Posterior cingulate gyrus (tissue), 11 donors: ENCODE measurements around the gene PRSS53.
A peak's percentile ranks its signal among the peaks of the same experiment; 100 is the strongest.

ENCODE experiments used
- DNase-seq, 10 donors: peaks; one replicate each; pipeline versions ENCODE4 v3.0.0 to v3.0.0-alpha.2; 2020 to 2021; ENCODE audit warnings: mixed read lengths in 3 of 10
- intact Hi-C: fragments of 100-400 bp; cut with DNase I; formaldehyde crosslinking; loops from one replicate; pipeline ENCODE4 v1.15.1; 2023

PRSS53 gene

DNA sequence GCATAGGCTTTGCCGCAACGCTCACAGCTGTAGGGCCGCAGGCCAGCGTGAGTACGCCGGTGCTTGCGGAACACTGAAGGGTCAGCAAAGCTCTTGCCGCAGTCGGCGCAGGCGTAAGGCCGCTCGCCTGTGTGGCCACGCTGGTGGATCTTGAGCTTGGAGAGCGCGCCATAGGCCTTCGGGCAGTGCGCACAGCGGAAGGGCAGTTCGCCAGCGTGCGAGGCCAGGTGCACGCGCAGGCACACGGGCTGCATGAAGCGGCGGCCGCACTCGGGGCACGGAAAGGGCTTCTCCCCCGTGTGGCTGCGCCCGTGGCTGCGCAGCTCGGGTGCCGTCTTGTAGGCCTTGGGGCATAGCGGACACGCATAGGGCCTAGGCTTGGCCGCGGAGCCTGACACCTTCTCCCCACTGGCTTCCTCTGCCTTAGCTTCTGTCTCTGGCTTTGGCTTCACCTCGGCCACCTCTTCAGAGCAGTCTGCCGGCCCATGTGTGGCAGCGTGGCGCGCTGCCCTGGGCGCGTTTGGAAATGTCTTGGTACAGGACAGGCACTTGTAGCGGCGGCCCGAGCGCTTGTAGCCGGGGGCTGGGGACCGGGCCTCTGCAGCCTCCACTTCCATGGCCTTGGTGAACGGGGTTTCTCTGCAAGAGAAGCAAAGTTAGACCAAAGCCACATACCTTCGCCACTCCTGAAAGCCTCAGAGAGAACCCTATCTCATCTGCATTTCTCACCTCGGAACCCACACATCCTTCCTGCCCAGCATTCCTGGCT, 24.7 kb downstream of the PRSS53 start:
- intact Hi-C loops = no loop called here
- peak in 2 of 10 donors; percentile 48 to 85 for DNase-seq

DNA sequence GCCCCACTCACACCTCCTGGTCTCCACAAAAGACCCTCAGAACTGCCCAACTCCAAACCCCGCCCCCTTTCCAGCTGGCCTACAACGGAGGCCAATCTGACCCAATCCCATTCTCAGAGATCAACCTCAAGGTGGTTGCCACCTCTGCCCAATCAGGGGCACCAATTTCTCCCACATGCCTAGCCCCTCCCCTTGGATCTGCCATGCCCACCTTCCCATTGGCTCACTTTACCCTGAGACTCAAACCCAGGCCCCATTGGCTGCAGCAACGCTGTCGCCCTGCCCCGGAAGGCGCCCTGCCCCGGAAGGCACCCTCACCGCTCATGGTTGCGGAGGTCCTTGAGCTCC, 25.3 kb downstream of the PRSS53 start:
- peak in 1 of 10 donors; percentile 60 for DNase-seq
- intact Hi-C loops = no loop called here

DNA sequence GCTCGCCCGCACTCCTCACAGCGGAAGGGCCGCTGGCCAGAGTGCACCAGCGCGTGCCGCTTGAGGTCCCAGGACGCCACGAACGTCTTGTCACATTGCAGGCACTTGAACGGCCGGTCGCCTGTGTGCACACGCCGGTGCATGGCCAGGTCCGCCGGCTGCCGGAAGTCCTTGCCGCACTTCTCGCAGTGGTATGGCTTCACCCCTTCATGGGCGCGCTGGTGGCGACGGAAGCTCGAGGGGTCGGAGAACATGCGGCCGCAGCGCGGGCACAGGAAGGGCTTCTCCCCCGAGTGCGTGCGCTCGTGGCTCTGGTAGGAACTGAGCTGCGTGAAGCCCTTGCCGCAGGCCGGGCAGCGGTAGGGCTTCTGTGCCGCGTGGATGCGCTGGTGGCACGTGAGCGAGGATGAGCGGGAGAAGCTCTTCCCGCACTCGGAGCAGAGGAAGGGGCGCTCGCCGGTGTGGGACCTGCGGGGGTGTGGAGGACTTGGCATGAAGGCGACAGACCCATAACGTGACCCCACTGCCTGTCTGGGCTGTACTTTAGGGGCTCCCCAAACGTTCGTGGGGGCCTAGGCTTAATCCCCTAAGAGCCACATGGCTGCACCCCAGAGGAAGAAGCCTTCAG, 26.8 kb downstream of the PRSS53 start:
- intact Hi-C loops = no loop called here
- peak in 1 of 10 donors; percentile 66 for DNase-seq

DNA sequence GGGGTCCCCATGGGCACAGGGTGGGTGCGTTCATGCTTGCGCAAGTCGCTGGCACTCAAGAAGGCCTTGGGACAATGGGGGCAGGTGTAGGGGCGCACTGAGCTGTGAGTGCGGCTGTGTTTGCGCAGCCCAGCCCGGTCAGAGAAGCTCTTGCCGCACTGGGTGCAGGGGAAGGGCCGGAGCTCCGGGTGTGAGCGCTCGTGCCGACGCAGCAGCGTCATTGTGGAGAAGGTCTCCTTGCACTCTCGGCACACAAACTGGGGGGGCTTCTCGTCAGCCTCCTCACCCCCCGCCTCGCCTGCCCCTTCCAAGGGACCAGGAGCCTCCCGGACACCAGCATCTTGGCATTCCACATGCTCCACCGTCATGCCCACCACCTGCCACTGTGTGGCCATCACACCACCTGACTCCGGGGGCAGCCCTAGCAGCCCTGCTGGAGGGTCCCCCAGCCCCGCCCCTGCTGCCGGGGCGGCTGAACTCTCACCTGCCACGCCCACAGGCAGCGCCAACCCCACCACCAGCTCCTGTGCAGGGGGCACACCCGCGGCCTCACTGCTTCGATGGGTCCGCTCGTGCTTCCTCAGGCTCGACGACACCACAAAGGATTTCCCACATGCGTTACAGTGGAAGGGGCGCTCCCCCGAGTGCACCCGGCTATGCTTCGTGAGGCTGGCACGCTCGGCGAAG, 27.5 kb downstream of the PRSS53 start:
- intact Hi-C loops = no loop called here
- DNase-seq = peak in 2 of 10 donors; percentile 57

DNA sequence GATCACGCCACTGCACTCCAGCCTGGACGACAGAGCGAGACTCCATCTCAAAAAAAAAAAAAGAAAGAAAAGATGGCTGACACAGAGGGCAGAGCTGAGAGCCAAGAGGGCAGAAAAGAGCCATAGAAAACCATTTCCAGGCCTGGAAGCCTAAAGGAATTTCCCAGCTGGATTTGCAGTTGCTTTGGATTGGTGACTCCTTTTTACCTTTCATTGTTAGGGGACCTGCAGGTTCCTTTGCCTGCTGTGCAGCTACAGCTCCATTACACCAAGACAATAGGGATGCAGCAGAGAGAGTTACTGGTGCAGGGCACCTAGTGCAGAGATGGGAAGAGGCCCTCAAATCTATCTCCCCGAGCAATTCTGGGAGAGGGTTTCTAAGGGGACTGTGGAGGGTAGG, 33.1 kb downstream of the PRSS53 start:
- intact Hi-C loops = no loop called here
- DNase-seq = no peak

DNA sequence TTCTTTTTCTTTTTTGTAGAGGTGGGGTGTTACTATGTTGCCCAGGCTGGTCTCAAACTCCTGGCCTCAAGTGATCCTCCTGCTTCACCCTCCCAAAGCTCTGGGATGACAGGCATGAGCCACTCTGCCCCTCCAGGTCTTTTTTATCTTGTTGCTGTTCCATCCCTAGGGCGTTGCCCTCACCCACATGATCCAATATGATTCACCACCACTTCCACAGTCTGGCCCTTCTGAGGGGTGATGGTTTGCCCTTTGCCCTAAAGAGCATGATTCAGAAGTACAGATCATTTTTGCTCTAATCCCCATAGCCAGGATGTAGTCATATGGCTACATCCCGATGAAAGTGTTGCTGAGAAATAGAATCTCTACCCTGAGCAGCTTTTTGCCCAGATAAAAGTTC, 36.6 kb downstream of the PRSS53 start:
- intact Hi-C loops = no loop called here
- DNase-seq = peak in 1 of 10 donors; percentile 5

DNA sequence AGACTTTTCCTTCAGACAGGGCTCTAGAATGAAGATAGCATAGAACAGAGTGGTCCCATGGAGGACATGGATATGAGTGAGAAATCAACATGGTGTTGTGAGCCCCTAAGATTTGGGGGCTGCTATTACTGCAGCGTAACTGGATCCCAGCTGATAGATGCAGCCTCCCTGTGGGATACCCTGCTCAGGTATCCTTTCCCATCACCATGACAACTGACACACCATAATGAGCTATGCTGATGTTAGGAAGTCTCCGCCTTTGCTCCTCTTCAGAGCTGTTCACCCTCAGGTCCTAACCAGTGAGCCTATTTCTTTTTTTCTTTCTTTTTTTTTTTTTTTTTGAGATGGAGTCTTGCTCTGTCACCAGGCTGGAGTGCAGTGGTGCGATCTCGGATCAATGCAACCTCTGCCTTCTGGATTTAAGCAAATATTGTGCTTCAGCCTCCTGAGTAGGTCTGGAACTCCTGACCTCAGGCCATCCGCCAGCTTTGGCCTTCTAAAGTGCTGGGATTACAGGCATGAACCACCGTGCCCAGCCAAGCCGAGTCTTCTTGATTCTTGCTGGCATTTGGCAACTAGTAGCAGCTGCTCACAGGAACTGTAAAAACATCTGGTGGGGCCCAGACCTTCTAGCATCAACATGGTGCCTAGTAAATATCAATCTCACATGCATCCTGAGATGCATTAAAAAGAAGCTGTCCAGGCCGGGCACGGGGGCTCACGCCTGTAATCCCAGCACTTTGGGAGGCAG, 38.3 kb downstream of the PRSS53 start:
- intact Hi-C loops = no loop called here

DNA sequence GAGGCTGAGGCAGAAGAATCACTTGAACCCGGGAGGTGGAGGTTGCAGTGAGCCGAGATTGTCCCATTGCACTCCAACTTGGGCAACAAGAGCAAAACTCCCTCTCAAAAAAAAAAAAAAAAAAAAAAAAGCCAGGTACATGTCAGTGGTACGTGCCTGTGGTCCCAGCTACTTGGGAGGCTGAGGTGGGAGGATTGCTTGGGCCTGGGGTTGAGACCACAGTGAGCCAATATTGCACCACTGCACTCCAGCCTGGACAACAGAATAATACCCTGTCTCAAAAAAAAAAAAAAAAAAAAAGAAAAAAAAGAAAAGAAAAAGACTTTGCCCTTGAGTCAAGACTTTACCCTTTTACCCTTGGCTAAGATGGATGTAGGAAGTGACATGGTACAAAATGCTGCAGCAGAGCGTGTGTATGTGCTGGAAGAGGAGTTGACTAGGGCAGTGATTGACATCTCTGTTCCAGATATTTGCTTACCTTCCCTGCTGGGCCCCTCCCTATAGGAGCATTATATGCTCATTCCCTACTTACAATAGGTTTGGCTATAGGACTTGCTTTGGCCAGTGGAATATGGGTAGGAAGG, 44.8 kb downstream of the PRSS53 start:
- DNase-seq = no peak
- intact Hi-C loops = no loop called here

More for the DNA sequence above, 38.3 kb downstream of the PRSS53 start:
- DNase-seq = no peak

DNA sequence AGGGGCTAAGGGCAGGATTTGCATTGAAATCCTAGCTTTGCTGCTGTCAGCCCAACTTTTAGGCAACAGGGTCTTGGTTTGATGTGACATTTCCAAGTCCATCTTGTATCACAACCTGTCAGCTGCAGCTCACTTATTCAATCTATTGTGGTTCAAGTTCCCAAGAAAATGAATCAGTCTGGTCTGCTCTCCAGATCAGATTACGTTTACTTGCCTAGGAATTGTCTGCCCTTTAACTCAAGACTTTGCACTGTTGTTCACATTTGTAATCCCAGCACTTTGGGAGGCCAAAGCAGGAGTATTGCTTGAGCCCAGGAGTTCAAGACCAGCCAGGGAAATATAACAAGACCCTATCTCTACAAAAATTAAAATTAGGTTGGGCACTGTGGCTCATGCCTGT, 45.4 kb downstream of the PRSS53 start:
- intact Hi-C loops = no loop called here
- no peak for DNase-seq

DNA sequence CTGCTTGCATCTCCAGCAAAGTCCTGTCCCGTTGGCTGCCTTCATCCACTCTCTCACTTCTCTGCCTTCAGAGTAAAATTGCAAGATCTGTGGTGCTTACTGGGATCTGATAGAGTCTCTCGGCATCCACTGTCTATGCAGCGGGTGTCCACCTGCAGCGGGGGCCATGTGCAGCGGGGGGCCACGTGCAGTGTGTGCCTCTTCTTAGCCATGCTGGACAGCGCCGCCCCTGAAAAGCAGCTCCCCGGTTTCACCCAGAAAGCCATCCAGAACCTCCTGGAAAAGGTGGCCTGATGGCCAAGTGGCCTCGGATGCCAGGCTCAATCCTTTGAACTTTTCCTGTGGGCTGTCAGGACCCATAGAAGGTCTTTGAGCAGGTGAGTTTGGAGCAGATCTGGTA, 45.9 kb downstream of the PRSS53 start:
- intact Hi-C loops = no loop called here
- peak in 1 of 10 donors; percentile 54 for DNase-seq

DNA sequence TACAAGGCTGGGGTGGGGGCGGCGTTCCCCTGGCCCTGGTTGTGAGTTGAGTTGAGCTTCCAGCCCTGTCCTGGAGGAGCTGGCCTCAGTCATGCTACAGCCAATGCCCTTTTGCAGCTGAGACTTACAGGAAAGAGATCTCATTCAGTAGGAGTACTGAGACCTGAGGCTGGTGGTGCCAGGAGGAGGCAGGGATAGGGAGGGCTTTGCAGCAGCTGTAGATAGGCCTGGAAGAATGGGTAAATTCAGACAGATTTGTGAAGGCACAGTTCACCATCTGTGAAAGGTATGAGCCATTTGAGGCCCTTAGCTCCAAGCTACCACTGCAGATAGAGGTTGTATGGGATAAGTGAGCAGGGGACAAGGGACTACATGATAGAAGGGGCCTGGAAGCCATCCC, 49.8 kb downstream of the PRSS53 start:
- intact Hi-C loops = no loop called here
- DNase-seq = peak in 1 of 10 donors; percentile 30

DNA sequence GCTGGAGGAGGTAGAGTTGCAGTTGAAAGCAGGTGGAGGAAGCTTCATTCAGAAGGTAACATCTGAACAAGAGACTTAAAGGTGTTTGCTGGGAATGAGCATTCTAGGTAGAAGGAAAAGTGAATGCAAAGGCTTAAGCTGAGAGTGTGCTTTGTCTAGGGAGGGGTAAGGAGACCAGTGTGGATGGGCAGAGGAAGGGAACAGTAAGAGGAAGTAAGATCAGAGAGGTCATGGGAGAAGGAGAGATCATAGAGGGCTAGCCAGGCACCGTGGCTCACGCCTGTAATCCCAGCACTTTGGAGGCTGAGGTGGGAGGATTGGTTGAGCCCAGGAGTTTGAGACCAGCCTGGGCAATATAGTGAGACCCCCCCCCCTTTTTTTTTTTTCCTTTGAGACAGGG, 52.1 kb downstream of the PRSS53 start:
- DNase-seq = no peak
- intact Hi-C loops = no loop called here

DNA sequence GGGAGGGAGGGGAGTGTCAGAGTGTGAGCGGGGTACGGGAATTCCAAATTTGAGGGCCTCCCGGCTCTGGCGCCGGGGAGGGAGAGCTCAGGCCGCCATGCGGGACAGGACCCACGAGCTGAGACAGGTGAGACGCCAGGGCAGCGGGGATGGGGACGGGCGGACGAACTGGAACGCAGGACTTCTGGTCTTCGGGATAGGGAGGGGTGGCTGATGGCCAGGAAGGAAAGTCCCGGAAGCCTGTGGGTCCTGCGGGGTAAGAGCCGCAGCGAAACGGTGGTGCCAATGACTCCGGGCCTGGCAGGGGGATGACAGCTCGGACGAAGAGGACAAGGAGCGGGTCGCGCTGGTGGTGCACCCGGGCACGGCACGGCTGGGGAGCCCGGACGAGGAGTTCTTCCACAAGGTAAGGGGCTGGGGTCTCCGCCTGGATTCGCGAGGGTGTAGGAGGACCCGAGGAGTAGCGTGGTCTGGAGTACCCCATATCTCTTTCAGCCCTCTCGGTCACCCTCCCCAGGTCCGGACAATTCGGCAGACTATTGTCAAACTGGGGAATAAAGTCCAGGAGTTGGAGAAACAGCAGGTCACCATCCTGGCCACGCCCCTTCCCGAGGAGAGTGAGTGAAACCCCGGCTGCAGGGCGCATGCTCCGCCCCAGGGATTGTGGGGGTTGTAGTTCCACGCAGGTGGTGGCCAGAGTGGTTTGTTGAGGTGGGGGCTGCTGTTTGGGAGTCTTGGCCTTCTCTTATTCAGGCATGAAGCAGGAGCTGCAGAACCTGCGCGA, 54.8 kb downstream of the PRSS53 start:
- peak; percentile 83 to 99 (median 92) for DNase-seq
- intact Hi-C loops = loop anchor here (5.0 kb wide), 1 partner anchor 38 kb away; the partner anchor contains the start of genes ZNF646 and ZNF668
